PFSK-1 (cell line): ENCODE results near the gene BEST1.

Experiments
- FOXP2 ChIP-seq: optimal IDR thresholded peaks from 2 replicates; pipeline ENCODE3; 2011; ENCODE audit warnings: borderline replicate concordance, control low read depth, inconsistent platforms; ENCODE audit not compliant: insufficient read depth; ENCODE audit errors: extremely low read length, extremely low read depth
- POLR2AphosphoS5 ChIP-seq: IDR thresholded peaks from 2 replicates; pipeline ENCODE4 v1.6.1; 2012; ENCODE audit warnings: low read depth, mild to moderate bottlenecking, control low read depth, low read length, moderate library complexity
- SIN3A ChIP-seq: IDR thresholded peaks from 2 replicates; pipeline ENCODE4 v1.6.1; 2012; ENCODE audit warnings: mild to moderate bottlenecking, low read length, moderate library complexity, borderline replicate concordance; ENCODE audit not compliant: insufficient read depth
- TAF1 ChIP-seq: IDR thresholded peaks from 2 replicates; pipeline ENCODE4 v1.6.1; 2012; ENCODE audit warnings: low read length, control low read depth, borderline replicate concordance; ENCODE audit not compliant: insufficient read depth
- TF ChIP-seq, protein P1 (sequence below), 2 experiments: IDR thresholded peaks; 2 replicates each; pipeline versions ENCODE4 v1.6.1 to v1.8.0; 2011 to 2012; ENCODE audit warnings: low read depth in 2 of 2, low read length in 2 of 2, control low read depth in 1 of 2, inconsistent platforms in 1 of 2, mild to moderate bottlenecking in 1 of 2, moderate library complexity in 1 of 2; ENCODE audit not compliant: insufficient read depth in 1 of 2

The BEST1 gene

DNA sequence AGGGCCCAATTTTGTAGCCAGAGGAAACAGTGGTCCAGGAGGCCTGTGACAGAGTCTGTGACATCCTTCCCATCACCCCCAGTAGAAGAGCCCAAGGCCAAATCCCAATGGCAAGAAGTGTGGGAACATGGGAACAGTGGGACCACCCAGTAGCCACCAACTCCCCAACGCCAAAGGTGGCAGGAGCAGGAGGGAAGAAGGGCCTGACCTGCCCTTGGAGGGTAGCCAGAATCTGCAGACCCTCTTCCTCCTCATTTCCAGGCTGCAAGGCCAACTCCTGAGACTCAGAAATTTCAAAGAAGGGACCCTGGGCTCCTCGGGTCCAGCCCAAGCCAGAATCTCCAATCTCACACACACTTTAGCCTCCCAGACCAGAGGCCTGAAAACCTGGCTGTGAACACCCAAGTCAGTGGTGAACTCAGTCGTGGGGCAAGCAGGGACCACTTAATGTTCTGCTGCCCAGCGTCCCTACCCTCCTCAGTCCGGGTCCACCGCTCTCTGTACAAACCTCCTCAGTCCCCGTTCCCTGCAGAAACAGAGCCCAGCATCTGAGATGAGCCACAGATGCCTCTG is 38.9 kb upstream of the BEST1 start:
- no peak for TF ChIP-seq TAF1
- no peak for TF ChIP-seq SIN3A
- TF ChIP-seq POLR2AphosphoS5, result no peak
- TF ChIP-seq, protein P1, sequence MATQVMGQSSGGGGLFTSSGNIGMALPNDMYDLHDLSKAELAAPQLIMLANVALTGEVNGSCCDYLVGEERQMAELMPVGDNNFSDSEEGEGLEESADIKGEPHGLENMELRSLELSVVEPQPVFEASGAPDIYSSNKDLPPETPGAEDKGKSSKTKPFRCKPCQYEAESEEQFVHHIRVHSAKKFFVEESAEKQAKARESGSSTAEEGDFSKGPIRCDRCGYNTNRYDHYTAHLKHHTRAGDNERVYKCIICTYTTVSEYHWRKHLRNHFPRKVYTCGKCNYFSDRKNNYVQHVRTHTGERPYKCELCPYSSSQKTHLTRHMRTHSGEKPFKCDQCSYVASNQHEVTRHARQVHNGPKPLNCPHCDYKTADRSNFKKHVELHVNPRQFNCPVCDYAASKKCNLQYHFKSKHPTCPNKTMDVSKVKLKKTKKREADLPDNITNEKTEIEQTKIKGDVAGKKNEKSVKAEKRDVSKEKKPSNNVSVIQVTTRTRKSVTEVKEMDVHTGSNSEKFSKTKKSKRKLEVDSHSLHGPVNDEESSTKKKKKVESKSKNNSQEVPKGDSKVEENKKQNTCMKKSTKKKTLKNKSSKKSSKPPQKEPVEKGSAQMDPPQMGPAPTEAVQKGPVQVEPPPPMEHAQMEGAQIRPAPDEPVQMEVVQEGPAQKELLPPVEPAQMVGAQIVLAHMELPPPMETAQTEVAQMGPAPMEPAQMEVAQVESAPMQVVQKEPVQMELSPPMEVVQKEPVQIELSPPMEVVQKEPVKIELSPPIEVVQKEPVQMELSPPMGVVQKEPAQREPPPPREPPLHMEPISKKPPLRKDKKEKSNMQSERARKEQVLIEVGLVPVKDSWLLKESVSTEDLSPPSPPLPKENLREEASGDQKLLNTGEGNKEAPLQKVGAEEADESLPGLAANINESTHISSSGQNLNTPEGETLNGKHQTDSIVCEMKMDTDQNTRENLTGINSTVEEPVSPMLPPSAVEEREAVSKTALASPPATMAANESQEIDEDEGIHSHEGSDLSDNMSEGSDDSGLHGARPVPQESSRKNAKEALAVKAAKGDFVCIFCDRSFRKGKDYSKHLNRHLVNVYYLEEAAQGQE (IDR thresholded peaks at IDR 0.05; ENCODE audit: insufficient read depth in 1 of 2, low read depth in 2 of 2, low read length in 2 of 2), result no peak
- TF ChIP-seq FOXP2, result no peak

DNA sequence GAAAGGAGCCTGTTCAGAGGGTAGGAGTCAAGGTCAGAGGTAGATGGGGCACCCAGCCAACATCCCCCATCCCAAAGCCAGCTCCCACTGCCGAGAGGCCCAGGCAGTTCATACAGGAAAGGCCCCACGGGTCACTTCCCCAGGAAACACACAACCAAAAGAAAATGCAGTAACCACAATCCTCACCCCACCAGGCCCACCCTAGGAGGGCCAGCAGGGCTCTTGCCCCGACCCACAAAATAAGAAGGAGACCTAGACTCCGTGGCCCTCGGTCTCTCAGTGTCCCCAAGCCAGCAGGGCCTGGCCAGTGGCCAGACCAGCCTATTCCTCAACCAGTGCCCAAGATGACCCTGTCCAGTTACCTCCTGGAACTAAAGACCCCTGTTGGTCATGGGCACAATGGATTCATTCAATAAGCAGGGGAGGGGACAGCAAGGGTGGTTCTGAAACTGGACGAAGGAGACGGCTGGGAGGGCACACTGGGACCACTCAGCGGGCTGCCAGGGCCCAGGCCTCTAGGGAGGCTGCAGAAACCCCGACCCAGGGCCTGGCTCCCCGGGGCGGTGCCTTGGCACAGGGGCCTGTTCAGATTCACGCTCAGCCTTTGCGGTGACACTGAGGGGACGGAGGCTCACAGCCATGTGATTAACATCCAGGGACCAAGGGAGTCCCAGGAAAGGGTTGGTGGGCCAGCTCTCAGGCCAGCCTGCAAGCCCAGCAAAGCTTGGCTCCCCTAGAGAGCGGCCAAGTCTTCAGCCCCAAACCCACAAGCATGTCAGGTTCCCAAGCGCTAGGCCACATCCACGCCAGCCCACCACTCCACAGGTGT is 38.2 kb upstream of the BEST1 start:
- TF ChIP-seq POLR2AphosphoS5, result no peak
- no peak for TF ChIP-seq SIN3A
- no peak for TF ChIP-seq FOXP2
- TF ChIP-seq, protein P1 (IDR thresholded peaks at IDR 0.05; ENCODE audit: insufficient read depth in 1 of 2, low read depth in 2 of 2, low read length in 2 of 2), result no peak
- TF ChIP-seq TAF1, result no peak

DNA sequence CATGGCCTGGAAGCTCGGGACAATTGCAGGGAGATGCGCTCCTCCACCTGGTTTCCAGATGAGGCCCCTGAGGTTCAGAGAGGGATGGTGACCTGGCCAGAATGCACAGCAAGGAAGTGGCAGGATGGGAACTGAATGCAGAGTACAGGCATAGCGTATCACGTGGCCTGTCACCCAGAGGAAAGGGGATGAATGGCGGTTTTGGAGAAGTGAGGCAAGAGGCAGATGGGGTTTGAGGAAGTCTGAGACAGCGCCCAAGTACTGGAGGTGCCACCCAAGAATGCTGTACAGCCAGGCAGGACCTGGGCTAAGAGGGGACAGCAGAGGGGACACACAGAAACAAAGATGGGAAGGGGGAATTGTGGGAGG is 37.6 kb upstream of the BEST1 start:
- TF ChIP-seq POLR2AphosphoS5 (no peak), TAF1 (no peak), SIN3A (no peak)
- TF ChIP-seq, protein P1 (IDR thresholded peaks at IDR 0.05; ENCODE audit: insufficient read depth in 1 of 2, low read depth in 2 of 2, low read length in 2 of 2), result no peak

DNA sequence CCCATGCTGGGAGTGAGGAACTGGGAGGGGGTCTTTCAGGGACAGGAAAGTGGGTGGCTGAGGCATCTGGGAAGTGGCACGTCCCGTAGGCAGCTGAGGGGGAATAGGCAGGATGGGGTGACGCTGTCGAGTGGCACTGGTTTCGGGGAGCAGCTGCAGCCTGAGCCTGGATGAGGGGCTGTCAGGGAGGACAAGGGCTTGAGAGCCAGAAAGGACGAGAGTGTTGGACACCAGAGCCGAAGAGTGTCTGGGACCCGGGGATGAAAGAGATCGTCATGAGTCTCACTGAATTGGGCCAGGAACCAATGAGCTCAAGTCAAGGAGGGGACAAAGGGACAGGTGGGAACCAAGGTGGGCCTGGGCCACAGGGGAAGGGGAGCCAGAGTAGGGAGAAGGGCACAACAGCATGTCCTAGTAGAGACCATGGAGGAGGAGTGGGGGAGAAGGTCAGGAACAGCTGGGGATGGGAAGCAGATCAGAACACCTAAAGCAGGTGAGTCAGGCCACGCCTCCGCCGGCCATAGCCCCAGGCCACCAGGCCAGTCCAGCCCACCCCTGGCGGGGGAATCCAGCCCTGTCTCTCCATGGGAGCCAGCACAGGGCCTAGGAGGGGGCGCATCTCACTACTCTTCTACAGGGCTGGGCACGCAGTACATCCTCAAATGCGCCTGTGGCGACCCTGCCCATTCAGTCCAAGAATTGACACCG is 37.0 kb upstream of the BEST1 start:
- TF ChIP-seq TAF1 (no peak), SIN3A (no peak), POLR2AphosphoS5 (no peak), FOXP2 (no peak)
- TF ChIP-seq, protein P1 (IDR thresholded peaks at IDR 0.05; ENCODE audit: insufficient read depth in 1 of 2, low read depth in 2 of 2, low read length in 2 of 2), result no peak
